CD4-positive, alpha-beta T cell treated with Interleukin-17A for 1 hour (primary cell): ENCODE data around the gene SRD5A1.
"Not testable (repeated sequence)": the region's sequence is repeated elsewhere in the genome, so short reads cannot be mapped to it uniquely, and the experiment has no call there.

ENCODE experiments used
- DNase-seq: peaks from one replicate; pipeline ENCODE4 v3.0.0-alpha.2; 2020

Gene SRD5A1

DNA sequence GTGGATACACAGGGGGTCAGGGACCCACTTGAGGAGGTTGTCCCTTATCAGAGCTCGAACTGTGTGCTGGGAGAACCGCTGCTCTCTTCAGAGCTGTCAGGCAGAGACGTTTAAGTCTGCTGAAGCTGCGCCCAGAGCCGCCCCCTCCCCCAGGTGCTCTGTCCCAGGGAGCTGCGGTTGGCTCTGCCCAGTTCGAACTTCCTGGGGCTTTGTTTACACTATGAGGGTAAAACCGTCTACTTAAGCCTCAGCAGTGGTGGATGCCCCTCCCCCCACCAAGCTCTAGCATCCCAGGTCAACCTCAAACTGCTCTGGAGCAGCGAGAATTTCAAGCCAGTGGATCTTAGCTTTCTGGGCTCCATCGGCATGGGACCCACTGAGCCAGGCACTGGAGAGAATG, 15.9 kb downstream of the SRD5A1 start:
- no peak for DNase-seq

GRCh38 chr5:6649681-6650080, 16.4 kb downstream of the SRD5A1 start:
- no peak for DNase-seq

- no peak for DNase-seq
Observed at GRCh38 chr5:6652025-6652424, 18.8 kb downstream of the SRD5A1 start.

DNA sequence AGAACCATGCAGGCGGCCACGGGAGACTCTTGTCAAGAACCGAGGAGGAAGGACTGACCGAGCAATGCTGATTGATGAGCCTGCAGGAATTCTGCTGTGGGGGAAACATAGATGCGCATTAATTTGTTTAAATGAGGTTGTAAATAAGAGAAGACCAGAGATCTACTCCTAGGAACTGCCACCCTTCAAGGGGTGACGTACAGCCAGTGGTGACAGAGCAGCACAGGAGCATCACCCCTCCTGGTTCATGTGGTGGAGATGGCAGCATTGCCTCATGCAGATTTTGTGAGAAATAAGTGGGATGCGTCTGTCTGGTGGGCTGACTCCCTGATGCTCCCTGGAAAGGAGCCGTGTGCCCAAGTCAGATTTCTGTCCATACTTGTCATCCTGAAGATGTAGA, 22.2 kb downstream of the SRD5A1 start:
- no peak for DNase-seq

GRCh38 chr5:6656680-6657079, 23.4 kb downstream of the SRD5A1 start:
- DNase-seq = no peak

DNA sequence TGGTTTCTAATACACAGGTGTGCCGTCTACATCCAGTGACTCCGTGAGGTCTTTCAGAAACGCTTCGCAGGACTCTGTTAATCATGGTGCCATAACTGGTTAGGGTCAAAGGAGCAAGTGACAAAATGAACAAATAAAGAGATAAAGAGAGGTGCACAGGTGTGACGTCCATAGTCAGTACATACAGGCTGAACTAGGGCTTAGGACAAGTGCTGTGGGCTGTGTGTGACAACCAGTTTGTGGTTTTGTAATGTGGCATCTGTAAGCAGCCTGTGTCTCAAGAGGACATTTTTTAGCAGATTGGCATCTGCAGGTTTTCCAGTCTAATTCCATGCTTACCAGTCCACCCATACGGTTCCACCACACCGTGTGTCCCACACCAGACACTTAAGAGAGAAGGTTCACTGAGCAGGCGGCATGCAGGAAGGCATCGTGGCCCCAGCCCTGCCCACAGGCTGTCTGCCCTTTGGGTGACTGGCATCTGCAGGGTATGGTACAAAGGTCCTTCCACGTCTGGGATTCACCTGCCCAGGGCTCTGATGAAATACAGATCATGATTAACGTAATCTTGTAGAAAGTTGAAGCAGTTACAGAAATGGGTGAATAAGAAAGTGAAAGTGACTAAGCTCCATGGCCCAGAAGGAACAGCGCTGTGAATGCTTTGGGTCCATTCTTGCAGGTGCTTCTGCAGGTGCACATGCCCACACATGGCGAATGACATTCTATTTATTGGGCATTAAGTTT, 26.9 kb downstream of the SRD5A1 start:
- DNase-seq = no peak

- no peak for DNase-seq
Observed at GRCh38 chr5:6660688-6661087, 27.4 kb downstream of the SRD5A1 start.

DNA sequence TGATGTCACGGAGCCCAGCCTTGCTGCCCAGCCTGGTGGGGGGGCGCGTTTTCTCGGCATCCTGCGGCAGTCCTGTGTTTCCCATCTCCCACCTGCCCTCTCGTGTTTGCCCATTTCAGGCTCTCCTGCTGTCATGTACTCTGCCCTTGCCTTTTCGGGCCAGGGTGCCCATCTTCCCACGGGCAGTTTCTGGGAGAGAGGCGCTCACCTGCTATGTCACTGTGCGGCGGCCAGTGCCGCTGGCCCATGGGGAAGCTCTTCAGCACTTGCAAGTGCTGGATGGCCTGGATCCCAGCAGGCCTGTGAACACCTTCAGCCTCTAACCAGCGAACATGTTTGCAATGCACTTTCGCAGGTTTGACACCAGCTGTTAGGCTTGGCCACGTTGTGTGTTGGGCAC, 33.5 kb downstream of the SRD5A1 start:
- DNase-seq = no peak

DNA sequence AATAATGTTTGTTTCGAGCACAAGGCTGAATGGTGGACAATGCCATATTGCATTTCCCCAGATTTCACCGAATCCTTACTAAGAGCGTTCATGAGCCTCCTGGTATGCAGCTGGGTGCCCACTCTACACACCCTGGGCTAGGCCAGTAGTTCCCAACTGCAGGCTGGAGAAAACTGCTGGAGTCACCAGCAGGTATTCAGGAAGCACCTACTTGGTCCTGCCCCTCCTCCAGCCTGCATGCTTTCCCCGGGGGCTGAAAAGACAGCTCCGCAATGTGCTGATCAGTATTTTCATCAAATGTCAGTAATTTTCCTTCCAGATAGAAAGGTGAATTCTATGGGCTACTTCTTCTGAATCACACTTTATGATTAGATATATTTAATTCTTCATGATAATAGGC, 34.4 kb downstream of the SRD5A1 start:
- no peak for DNase-seq

GRCh38 chr5:6668717-6669116, 35.5 kb downstream of the SRD5A1 start:
- DNase-seq = not testable (repeated sequence)

DNA sequence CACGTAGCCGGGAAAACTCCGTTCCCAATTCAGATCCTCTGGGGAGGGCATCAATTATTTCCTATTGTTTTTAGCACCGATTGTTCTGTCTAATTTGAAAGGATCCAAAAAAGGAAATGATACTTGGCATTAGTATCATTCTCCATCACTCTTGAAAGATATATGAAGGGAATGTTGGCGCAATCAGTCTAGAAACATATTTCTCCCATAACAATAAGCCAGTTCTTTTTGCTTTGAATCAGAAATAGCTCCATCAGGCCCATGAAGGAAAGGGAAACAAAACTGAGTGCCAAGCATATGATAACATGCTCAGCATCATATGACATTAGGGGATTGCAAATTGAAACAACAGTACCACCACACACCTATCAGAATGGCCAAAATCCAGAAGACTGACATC, 39.8 kb downstream of the SRD5A1 start:
- no peak for DNase-seq

DNA sequence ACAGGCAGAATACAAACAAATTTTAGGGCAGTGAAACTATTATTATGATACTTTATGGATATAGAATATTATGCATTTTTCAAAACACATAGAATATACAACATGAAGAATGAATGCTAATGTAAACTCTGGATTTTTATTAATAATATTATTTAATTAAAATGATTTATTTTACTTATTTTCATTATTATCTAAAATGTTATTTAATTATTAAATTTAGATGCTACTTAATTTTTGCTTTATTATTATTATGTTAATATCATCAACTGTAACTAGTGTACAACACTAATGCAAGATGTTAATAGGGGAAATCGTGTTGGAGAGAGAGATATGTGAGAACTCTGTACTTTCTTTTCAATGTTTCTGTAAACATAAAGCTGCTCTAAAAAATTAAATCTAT, 40.7 kb downstream of the SRD5A1 start:
- DNase-seq = no peak

- no peak for DNase-seq
Observed at GRCh38 chr5:6674421-6674820, 41.2 kb downstream of the SRD5A1 start.

DNA sequence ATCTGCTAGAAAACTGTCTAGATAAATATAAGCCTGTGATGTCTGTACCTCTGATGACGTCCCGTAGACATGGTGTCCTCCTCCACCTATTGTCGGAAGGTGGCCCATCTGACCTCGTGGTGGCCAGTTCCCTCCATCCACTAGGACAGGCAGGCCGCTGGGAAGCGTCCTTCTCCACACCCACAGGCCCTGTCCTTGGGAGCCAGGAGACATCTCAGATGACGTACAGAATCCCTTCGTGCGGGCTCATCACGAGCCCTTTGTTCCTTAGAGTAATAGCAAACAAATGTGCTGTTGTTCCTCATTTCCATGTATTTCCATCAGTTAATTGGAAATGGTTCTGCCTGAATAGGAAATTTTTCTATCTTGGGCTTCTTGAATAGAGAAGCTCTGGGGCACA, 41.6 kb downstream of the SRD5A1 start:
- DNase-seq = no peak

GRCh38 chr5:6675784-6676491, 42.7 kb downstream of the SRD5A1 start:
- no peak for DNase-seq

DNA sequence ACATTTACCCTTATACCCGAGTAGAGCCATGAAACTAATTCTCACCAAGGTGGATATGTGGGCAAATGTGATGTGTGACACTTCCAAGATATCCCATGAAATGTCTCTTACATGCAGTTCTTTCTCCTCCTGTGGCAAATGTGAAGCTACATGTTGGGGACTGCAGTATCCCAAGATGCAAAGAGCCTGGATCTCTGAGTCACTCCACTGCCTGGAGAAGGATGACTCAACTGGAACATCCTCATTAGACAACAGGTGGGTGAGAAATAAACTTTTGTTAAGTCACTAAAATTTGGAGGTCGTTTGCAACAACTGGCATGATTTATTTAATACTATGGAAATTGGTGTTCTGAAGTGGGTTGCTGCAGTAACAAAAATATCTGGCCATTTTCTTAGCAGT, 43.5 kb downstream of the SRD5A1 start:
- DNase-seq = no peak

GRCh38 chr5:6678385-6678784, 45.1 kb downstream of the SRD5A1 start:
- no peak for DNase-seq

DNA sequence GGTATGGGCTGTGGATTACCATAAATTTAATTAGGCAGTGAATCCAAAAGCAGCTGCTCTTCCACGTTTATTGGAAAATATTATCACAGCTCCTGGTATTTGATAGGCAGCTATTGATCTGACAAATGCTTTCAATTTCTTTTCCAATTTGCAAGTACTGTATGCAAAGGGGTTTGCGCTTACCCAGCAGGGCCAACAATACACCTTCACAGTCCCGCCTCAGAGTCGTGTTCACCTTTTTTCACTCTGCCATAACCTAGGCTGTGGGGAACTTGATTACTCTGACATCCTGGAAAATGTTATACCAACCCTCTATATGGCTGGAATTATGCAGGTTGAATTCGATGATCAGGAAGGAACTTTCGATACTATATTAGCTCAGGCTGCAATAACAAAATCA, 47.7 kb downstream of the SRD5A1 start:
- no peak for DNase-seq

DNA sequence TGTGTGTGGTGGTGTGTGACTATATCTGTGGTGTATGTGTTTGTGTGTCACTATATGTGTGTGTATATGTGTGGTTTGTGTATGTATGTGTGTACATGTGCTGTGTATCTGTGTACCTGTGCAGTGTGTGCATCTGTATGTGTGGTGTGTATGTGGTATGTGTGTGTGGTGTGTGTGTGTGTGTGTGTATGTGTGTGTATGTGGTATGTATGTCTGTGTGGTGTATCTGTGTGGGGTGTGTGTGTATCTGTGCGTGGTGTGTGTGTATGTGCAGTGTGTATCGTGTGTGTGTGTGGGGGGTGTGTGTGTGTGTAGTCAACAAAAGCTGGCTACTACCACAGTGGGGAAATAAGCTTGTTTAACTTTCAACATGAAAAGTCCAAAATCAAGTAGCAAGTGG, 48.4 kb downstream of the SRD5A1 start:
- no peak for DNase-seq

- no peak for DNase-seq
Observed at GRCh38 chr5:6682239-6682638, 49.0 kb downstream of the SRD5A1 start.

DNA sequence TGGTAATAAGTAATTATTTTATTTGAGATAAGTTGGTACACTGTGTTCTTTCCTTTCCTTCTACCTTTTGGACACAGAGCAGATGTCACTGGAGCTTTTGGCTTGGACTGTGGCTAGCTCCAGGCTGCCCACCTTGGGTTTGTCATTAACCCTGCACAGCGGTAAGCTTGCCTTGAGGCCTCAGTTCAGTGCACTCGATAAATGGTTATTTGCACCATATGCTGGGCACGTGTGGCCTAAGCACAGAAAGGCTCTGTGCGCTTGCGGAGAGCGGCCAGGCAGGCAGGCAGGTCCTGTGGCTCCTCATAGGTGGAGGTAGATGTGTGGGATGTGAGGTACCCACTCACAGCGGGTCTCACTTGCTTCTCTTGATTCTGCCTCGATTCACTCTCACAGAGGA, 50.0 kb downstream of the SRD5A1 start:
- no peak for DNase-seq

DNA sequence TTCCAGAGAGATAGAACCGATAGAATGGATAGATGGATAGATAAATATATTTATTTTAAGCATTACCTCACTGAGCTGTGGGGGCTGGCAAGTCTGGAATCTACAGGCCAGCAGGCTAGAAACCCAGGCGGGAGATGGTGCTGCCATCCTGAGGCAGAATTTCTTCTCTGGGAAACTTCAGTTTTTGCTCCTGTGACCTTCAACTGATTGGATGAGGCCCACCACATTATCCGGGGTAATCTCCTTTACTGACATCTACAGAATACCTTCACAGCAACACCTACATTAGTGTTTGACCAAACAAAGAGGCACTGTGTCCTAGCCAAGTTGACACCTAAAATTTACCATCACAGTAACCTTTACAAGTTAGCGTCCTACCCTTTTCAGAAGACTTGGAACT, 50.8 kb downstream of the SRD5A1 start:
- no peak for DNase-seq

DNA sequence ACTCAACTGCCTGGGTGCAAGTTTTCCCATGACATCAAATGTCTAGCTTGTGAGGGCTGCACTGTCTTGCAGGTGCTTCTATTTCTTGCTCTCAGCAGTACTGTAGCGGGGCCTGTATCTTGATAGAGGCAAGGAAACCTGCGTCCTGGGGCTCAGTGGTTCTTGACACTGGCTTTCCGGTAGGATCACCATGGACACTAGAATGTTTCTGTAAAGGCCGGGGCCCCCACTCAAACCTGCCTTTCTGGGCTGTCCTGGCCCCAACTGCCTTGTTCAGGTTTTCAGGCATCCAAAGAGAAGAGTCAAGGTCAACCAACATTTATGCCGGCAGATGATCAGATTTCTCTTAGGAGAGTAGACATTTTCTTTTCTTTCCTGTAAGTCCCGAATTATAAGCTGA, 53.3 kb downstream of the SRD5A1 start:
- DNase-seq = no peak

GRCh38 chr5:6686915-6687409, 53.7 kb downstream of the SRD5A1 start:
- peak; percentile 7 for DNase-seq

DNA sequence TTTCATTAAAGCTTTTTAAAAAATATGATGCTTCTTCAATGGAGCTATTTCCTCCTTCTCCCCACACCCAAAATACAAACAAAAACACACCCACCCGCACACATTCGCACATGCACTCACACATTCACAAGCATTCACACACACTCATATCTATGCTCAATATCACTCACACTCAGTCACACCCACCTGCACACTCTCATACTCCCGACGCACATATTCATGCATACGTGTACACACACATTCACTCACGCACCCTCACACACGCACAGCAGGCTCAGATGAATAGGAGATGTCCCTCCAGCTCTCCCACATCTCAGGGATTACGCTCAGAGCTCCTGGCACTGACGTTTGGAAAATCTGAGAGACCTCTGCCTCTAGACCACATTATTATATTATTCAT, 54.3 kb downstream of the SRD5A1 start:
- no peak for DNase-seq
